H1 (cell line): ENCODE measurements around the gene SLC28A1. TPM values are rescaled to one million over a fixed set of nuclear protein-coding genes. Genes with fewer than 3 reads are reported as not detected.

Source experiments
- CTCF ChIA-PET: fragments of 300-600 bp; sonication (Branson Sonifier 250); formaldehyde crosslinking; loops from one replicate; lab custom pipeline; 2021; ENCODE audit not compliant: partially characterized antibody; lab: Charles Lee
- POLR2A ChIA-PET: fragments of 300-600 bp; sonication (Branson Sonifier 250); formaldehyde crosslinking; loops from one replicate; lab custom pipeline; 2021; ENCODE audit warnings: inconsistent platforms; ENCODE audit not compliant: partially characterized antibody; lab: Charles Lee
- DNase-seq, 2 experiments: peaks; one replicate each; pipeline versions ENCODE4 v3.0.0 to v3.0.0-alpha.2; 2010 to 2022; ENCODE audit warnings: low spot score in 2 of 2, low read depth in 1 of 2, mixed read lengths in 1 of 2
- FAIRE-seq: peaks from 2 replicates; lab custom pipeline; 2011; peaks lifted over from hg19 to GRCh38; lab: Jason Lieb, UNC
- H2AFZ ChIP-seq: 2 replicates; pipeline ENCODE4 v1.8.1; 2012; ENCODE audit warnings: low read length, inconsistent platforms
- H2AK5ac ChIP-seq: 2 replicates; pipeline ENCODE4 v1.6.1; 2013; ENCODE audit warnings: low read depth, low read length
- H2BK120ac ChIP-seq: replicated peaks from 2 replicates; pipeline ENCODE3; 2013; ENCODE audit warnings: low read depth, low read length, inconsistent platforms
- H2BK12ac ChIP-seq: 2 replicates; pipeline ENCODE4 v1.6.1; 2013; ENCODE audit warnings: low read depth, low read length
- H2BK15ac ChIP-seq: 2 replicates; pipeline ENCODE4 v1.6.1; 2013; ENCODE audit warnings: low read length
- H2BK20ac ChIP-seq: 2 replicates; pipeline ENCODE4 v1.6.1; 2013; ENCODE audit warnings: low read length
- H2BK5ac ChIP-seq: 2 replicates; pipeline ENCODE4 v1.6.1; 2013; ENCODE audit warnings: low read depth, low read length
- H3K14ac ChIP-seq: 2 replicates; pipeline ENCODE4 v1.6.1; 2013; ENCODE audit warnings: inconsistent platforms; ENCODE audit not compliant: insufficient read length
- H3K18ac ChIP-seq: 2 replicates; pipeline ENCODE4 v1.6.1; 2013; ENCODE audit warnings: low read length; ENCODE audit errors: extremely low read depth
- H3K23ac ChIP-seq: 2 replicates; pipeline ENCODE4 v1.6.1; 2013; ENCODE audit warnings: inconsistent platforms; ENCODE audit not compliant: insufficient read length
- H3K23me2 ChIP-seq: 2 replicates; pipeline ENCODE4 v1.6.1; 2013; ENCODE audit warnings: low read depth, low read length
- H3K27ac ChIP-seq: 2 replicates; pipeline ENCODE4 v1.6.1; 2011; ENCODE audit warnings: low read depth, low read length, inconsistent platforms
- H3K27me3 ChIP-seq, 4 experiments: replicated peaks in 1 of 4; 1 replicate in 1 of 4; 2 replicates in 3 of 4; pipeline versions ENCODE4 v1.6.1 to v1.8.1; 2011 to 2013; ENCODE audit warnings: low read length in 3 of 4, mild to moderate bottlenecking in 3 of 4, inconsistent platforms in 2 of 4, mixed read lengths in 2 of 4, moderate library complexity in 1 of 4; ENCODE audit not compliant: control insufficient read depth in 3 of 4, insufficient read depth in 3 of 4; ENCODE audit errors: extremely low read depth in 1 of 4
- H3K36me3 ChIP-seq, 4 experiments: 2 replicates each; pipeline versions ENCODE4 v1.6.1 to v1.8.1; 2011 to 2013; ENCODE audit warnings: mild to moderate bottlenecking in 4 of 4, low read length in 3 of 4, moderate library complexity in 2 of 4, control low read depth in 1 of 4, inconsistent platforms in 1 of 4; ENCODE audit not compliant: insufficient read depth in 4 of 4, control insufficient read depth in 2 of 4
- H3K4ac ChIP-seq: replicated peaks from 2 replicates; pipeline ENCODE3; 2013; ENCODE audit warnings: low read length, low read depth, mixed read lengths, inconsistent platforms; ENCODE audit not compliant: insufficient read length
- H3K4me1 ChIP-seq, 4 experiments: replicated peaks in 1 of 4; 1 replicate in 1 of 4; 2 replicates in 3 of 4; pipeline versions ENCODE4 v1.6.1 to v1.8.1; 2011 to 2013; ENCODE audit warnings: low read length in 3 of 4, inconsistent platforms in 2 of 4, mixed read lengths in 1 of 4; ENCODE audit not compliant: insufficient read depth in 4 of 4, control insufficient read depth in 3 of 4
- H3K4me2 ChIP-seq, 2 experiments: 2 replicates each; pipeline versions ENCODE4 v1.6.1 to v1.8.1; 2011 to 2013; ENCODE audit warnings: low read depth in 2 of 2, low read length in 2 of 2, control low read depth in 1 of 2, inconsistent platforms in 1 of 2, mild to moderate bottlenecking in 1 of 2; ENCODE audit not compliant: insufficient read depth in 1 of 2
- H3K4me3 ChIP-seq, 4 experiments: fragments of 200-600, 300-600 bp in 1 of 4; sonication (generic), shearing (Covaris generic), sonication (Bioruptor Twin) in 1 of 4; 2 replicates each; pipeline versions ENCODE4 v1.5.1 to v1.8.1; 2011 to 2016; ENCODE audit warnings: low read length in 4 of 4, low read depth in 3 of 4, control low read depth in 2 of 4, inconsistent platforms in 2 of 4, mild to moderate bottlenecking in 2 of 4, mixed read lengths in 1 of 4, moderate library complexity in 1 of 4; ENCODE audit not compliant: insufficient read depth in 2 of 4; ENCODE audit errors: extremely low read depth in 1 of 4
- H3K56ac ChIP-seq: replicated peaks from 2 replicates; pipeline ENCODE3; 2013; ENCODE audit warnings: low read depth, mild to moderate bottlenecking, mixed read lengths, low read length, inconsistent platforms; ENCODE audit not compliant: insufficient read length
- H3K79me1 ChIP-seq: 2 replicates; pipeline ENCODE4 v1.6.1; 2013; ENCODE audit warnings: low read depth, low read length, control low read depth
- H3K79me2 ChIP-seq, 2 experiments: 2 replicates each; pipeline versions ENCODE4 v1.6.1 to v1.8.1; 2012 to 2013; ENCODE audit warnings: low read length in 2 of 2, mild to moderate bottlenecking in 2 of 2, inconsistent platforms in 1 of 2; ENCODE audit not compliant: insufficient read depth in 2 of 2, control insufficient read depth in 1 of 2
- H3K9ac ChIP-seq, 4 experiments: replicated peaks in 1 of 4; 1 replicate in 1 of 4; 2 replicates in 3 of 4; pipeline versions ENCODE4 v1.6.1 to v1.8.1; 2011 to 2013; ENCODE audit warnings: low read depth in 3 of 4, low read length in 3 of 4, control low read depth in 2 of 4, mild to moderate bottlenecking in 2 of 4, moderate library complexity in 2 of 4, inconsistent platforms in 1 of 4; ENCODE audit errors: extremely low read depth in 1 of 4
- H3K9me3 ChIP-seq, 2 experiments: 2 replicates each; pipeline versions ENCODE4 v1.6.1 to v1.8.1; 2012 to 2013; ENCODE audit warnings: mild to moderate bottlenecking in 2 of 2, moderate library complexity in 2 of 2, control low read depth in 1 of 2, inconsistent platforms in 1 of 2, low read depth in 1 of 2, low read length in 1 of 2, mixed read lengths in 1 of 2; ENCODE audit not compliant: insufficient read depth in 2 of 2
- H4K20me1 ChIP-seq, 2 experiments: replicated peaks in 1 of 2; 2 replicates each; pipeline versions ENCODE3 to v1.8.1; 2011 to 2013; ENCODE audit warnings: inconsistent platforms in 2 of 2, low read length in 2 of 2, mild to moderate bottlenecking in 1 of 2; ENCODE audit not compliant: insufficient read depth in 2 of 2, control insufficient read depth in 1 of 2
- H4K5ac ChIP-seq: 2 replicates; pipeline ENCODE4 v1.6.1; 2013; ENCODE audit warnings: low read length, low read depth, mixed read lengths, inconsistent platforms; ENCODE audit not compliant: insufficient read length
- H4K8ac ChIP-seq: 2 replicates; pipeline ENCODE4 v1.8.0; 2013; ENCODE audit warnings: mild to moderate bottlenecking, moderate library complexity, low read length, inconsistent platforms; ENCODE audit not compliant: insufficient read depth; ENCODE audit errors: extremely low read depth
- H4K91ac ChIP-seq: replicated peaks from 2 replicates; pipeline ENCODE3; 2013; ENCODE audit warnings: low read length, mixed read lengths, inconsistent platforms; ENCODE audit not compliant: insufficient read length
- BACH1 ChIP-seq: IDR thresholded peaks from 2 replicates; pipeline ENCODE4 v1.6.1; 2012; ENCODE audit warnings: low read length, improper control_type of control experiment
- NANOG ChIP-seq: IDR thresholded peaks from 2 replicates; pipeline ENCODE4 v1.6.1; 2011; ENCODE audit warnings: low read length, low read depth, mild to moderate bottlenecking, inconsistent platforms; ENCODE audit not compliant: insufficient read depth, poor library complexity, severe bottlenecking
- RXRA ChIP-seq: IDR thresholded peaks from 2 replicates; pipeline ENCODE4 v1.6.1; 2011; ENCODE audit warnings: low read depth, mild to moderate bottlenecking, low read length, moderate library complexity; ENCODE audit not compliant: insufficient read depth
- SIN3A ChIP-seq, 2 experiments: IDR thresholded peaks in 1 of 2; conservative IDR thresholded peaks in 1 of 2; 2 replicates each; pipeline ENCODE4 v1.6.1; 2011 to 2012; ENCODE audit warnings: low read length in 2 of 2, improper control_type of control experiment in 1 of 2, low read depth in 1 of 2, mild to moderate bottlenecking in 1 of 2
- WGBS, 2 experiments: shearing (Covaris generic) in 1 of 2; methylation state at CpG; one replicate each; pipeline versions ENCODE4 v1.1.6 to v1.1.7; 2013 to 2015; ENCODE audit warnings: low lambda C conversion rate in 2 of 2, mixed read lengths in 2 of 2, inconsistent platforms in 1 of 2, low coverage in 1 of 2, missing lambda C conversion rate in 1 of 2; ENCODE audit not compliant: insufficient replicate concordance in 2 of 2, insufficient coverage in 1 of 2, insufficient read length in 1 of 2; ENCODE audit errors: extremely low coverage in 1 of 2, missing lambda C conversion rate in 1 of 2; 5-methylcytosine and 5-hydroxymethylcytosine counted together
- polyA plus RNA-seq, 7 experiments: library from polyadenylated mRNA; depleted of rRNA in 3 of 7; stranded (reverse) in 5 of 7; unstranded in 2 of 7; fragments of >200 nt in 5 of 7; fragments of 200-250 nt in 2 of 7; gene quantifications; 1 replicate in 5 of 7; 2 replicates in 1 of 7; 4 replicates in 1 of 7; pipeline versions ENCODE4 v1.2.1 to v1.2.3, GENCODE V29; 2011 to 2013; ENCODE audit warnings: missing spikeins in 2 of 7, mixed read lengths in 2 of 7
- total RNA-seq: library from RNA; stranded (reverse); fragmentation: NEBNext Ultra II Directional; extraction: Animal tissue kit (Norgen Biotek cat#: 25700); gene quantifications from 2 replicates; pipeline ENCODE4 v1.2.1, GENCODE V29; 2021
- TF ChIP-seq, protein P1 (sequence below): IDR thresholded peaks from 2 replicates; pipeline ENCODE4 v1.6.1; 2011; ENCODE audit warnings: low read length, improper control_type of control experiment

Gene SLC28A1
- total and polyA plus RNA-seq, 2 of the 8 experiments (the other 6 are each of a cell fraction or from before 2014, with no cell fraction given): 0.09 TPM; not detected in 1

DNA sequence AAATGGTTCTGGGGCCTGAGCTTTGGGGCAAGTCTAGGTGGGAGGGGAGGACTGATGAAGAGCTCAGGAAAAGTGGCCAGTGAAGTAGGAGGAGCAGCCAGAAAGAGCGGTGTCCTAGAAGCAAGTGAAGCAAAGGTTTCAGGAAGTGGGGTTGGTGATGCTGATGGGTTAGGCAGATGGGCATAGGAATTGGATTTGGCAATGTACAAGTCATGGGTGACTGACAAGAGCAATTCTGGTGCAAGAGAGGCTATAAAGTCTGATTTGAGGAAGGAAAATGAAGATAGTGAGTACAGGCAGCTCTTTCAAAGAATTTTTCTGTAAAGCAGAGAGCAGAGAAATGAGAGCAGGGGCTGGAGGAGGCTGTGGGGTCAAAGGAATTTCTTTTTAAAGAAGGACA is 47.6 kb upstream of the SLC28A1 start:
- no peak overlapping the region for H3K56ac ChIP-seq
- no peak overlapping the region for H2BK5ac ChIP-seq
- no peak overlapping the region for H4K8ac ChIP-seq
- no peak overlapping the region for H3K27ac ChIP-seq
- TF ChIP-seq NANOG (no peak), BACH1 (no peak), SIN3A (conservative IDR thresholded peaks at IDR 0.05 in 1 of 2, IDR thresholded peaks at IDR 0.05 in 1 of 2; ENCODE audit: low read depth in 1 of 2, low read length in 2 of 2) (no peak), RXRA (no peak)
- TF ChIP-seq, protein P1, sequence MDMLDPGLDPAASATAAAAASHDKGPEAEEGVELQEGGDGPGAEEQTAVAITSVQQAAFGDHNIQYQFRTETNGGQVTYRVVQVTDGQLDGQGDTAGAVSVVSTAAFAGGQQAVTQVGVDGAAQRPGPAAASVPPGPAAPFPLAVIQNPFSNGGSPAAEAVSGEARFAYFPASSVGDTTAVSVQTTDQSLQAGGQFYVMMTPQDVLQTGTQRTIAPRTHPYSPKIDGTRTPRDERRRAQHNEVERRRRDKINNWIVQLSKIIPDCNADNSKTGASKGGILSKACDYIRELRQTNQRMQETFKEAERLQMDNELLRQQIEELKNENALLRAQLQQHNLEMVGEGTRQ: no peak
- no peak overlapping the region for H3K23ac ChIP-seq
- H2BK12ac ChIP-seq: no peak overlapping the region
- DNase-seq (no peak), FAIRE-seq (no peak)
- H3K27me3 ChIP-seq: no peaks in the 10 kb centered on the region
- H4K5ac ChIP-seq: no peak overlapping the region
- peaks cover 0 to 3% (median 1%) of the 10 kb centered on the region in 4 experiments; a peak in 1 of 8 replicates for H3K36me3 ChIP-seq
- ChIA-PET POLR2A (interaction anchor here (0.6 to 1.6 kb wide), 6 partner anchors 10 to 104 kb away, joined by 3 to 6 read pairs (median 3); no protein-coding TSS in a partner anchor), CTCF (interaction anchor here (1.4 to 5.6 kb wide), 5 partner anchors 9 to 207 kb away, joined by 4 to 43 read pairs (median 8); no protein-coding TSS in a partner anchor)
- H2BK15ac ChIP-seq: no peak overlapping the region
- no peak overlapping the region for H3K18ac ChIP-seq
- H2AFZ ChIP-seq: no peak overlapping the region
- no peaks in the 10 kb centered on the region for H3K23me2 ChIP-seq
- H3K9ac ChIP-seq: no peak overlapping the region
- H4K20me1 ChIP-seq: peaks cover 0 to 2% of the 10 kb centered on the region in 2 experiments
- no peak overlapping the region for H2BK120ac ChIP-seq
- H3K4me1 ChIP-seq: no peaks in the 10 kb centered on the region
- no peak overlapping the region for H4K91ac ChIP-seq
- no peak overlapping the region for H3K4ac ChIP-seq
- no peak overlapping the region for H2AK5ac ChIP-seq
- no peak overlapping the region for H2BK20ac ChIP-seq
- H3K14ac ChIP-seq: no peak overlapping the region
- no peak overlapping the region for H3K4me3 ChIP-seq
- H3K4me2 ChIP-seq: no peak overlapping the region
- H3K79me2 ChIP-seq: no peaks in the 10 kb centered on the region
- no peaks in the 10 kb centered on the region for H3K9me3 ChIP-seq
- WGBS, 2 experiments: 94% methylated on average over 1 of the region's 1 CpG; no CpG with 5 or more reads in 1 of the 2 experiments
- no peaks in the 10 kb centered on the region for H3K79me1 ChIP-seq
